B cell (primary cell): ENCODE measurements around the gene ZNF524. TPM values are rescaled to one million over a fixed set of nuclear protein-coding genes. Genes with fewer than 3 reads are reported as not detected.
"Not testable (repeated sequence)": the region's sequence is repeated elsewhere in the genome, so short reads cannot be mapped to it uniquely, and the experiment has no call there.

ENCODE experiments used
- ATAC-seq: fragments of 200-7000 bp; cut with Tn5 transposase; one replicate; pipeline ENCODE4 v1.10.0; 2021; ENCODE audit warnings: low read depth, mild to moderate bottlenecking, moderate number of reproducible peaks, moderate library complexity
- CTCF ChIA-PET: fragments of 350-600 bp; sonication (Branson Sonifier 250); formaldehyde crosslinking; loops from one replicate; lab custom pipeline; 2021; ENCODE audit warnings: antibody characterized with exemption, inconsistent platforms; lab: Charles Lee
- POLR2A ChIA-PET: fragments of 350-600 bp; sonication (Branson Sonifier 250); formaldehyde crosslinking; loops from one replicate; lab custom pipeline; 2021; ENCODE audit warnings: antibody characterized with exemption; lab: Charles Lee
- DNase-seq: peaks from one replicate; pipeline ENCODE4 v3.0.0; 2013
- H2AFZ ChIP-seq: 2 replicates; pipeline ENCODE4 v1.6.1; 2012; ENCODE audit warnings: mild to moderate bottlenecking, low read depth, low read length; ENCODE audit not compliant: insufficient read depth, poor library complexity, severe bottlenecking
- H3K27ac ChIP-seq, 2 donors: 1 replicate in 1 of 2; 2 replicates in 1 of 2; pipeline ENCODE4 v1.5.1; 2012 to 2013; ENCODE audit warnings: low read length in 2 of 2, mild to moderate bottlenecking in 2 of 2, moderate library complexity in 1 of 2
- H3K27me3 ChIP-seq, 4 experiments: fragments of 200-600 bp in 1 of 4; sonication (generic) in 1 of 4; replicated peaks in 1 of 4; 1 replicate in 2 of 4; 2 replicates in 2 of 4; pipeline versions ENCODE4 v1.6.1 to v1.7.0; 2013 to 2016; ENCODE audit warnings: low read length in 3 of 4, mild to moderate bottlenecking in 2 of 4, mixed read lengths in 1 of 4, moderate library complexity in 1 of 4; ENCODE audit not compliant: insufficient read depth in 4 of 4, control insufficient read depth in 3 of 4; ENCODE audit errors: control extremely low read depth in 1 of 4
- H3K36me3 ChIP-seq, 2 experiments: replicated peaks in 1 of 2; 1 replicate in 1 of 2; 2 replicates in 1 of 2; pipeline versions ENCODE4 v1.6.1 to v1.7.1; 2013; ENCODE audit warnings: low read length in 1 of 2; ENCODE audit not compliant: insufficient read depth in 2 of 2, control insufficient read depth in 1 of 2; ENCODE audit errors: control extremely low read depth in 1 of 2, extremely low read depth in 1 of 2
- H3K4me1 ChIP-seq, 2 donors: fragments of 200-600 bp in 1 of 2; sonication (generic) in 1 of 2; 1 replicate in 1 of 2; 2 replicates in 1 of 2; pipeline versions ENCODE4 v1.5.1 to v1.6.1; 2013 to 2017; ENCODE audit warnings: low read length in 2 of 2; ENCODE audit not compliant: control insufficient read depth in 2 of 2, insufficient read depth in 2 of 2
- H3K4me2 ChIP-seq: replicated peaks from 2 replicates; pipeline ENCODE3; 2012; ENCODE audit warnings: mild to moderate bottlenecking, low read depth, low read length; ENCODE audit not compliant: poor library complexity, severe bottlenecking
- H3K4me3 ChIP-seq, 5 experiments: fragments of 200-600 bp in 1 of 5; sonication (generic) in 1 of 5; 1 replicate in 3 of 5; 2 replicates in 2 of 5; pipeline versions ENCODE4 v1.5.1 to v1.7.0; 2011 to 2016; ENCODE audit warnings: low read length in 4 of 5, mild to moderate bottlenecking in 4 of 5, low read depth in 2 of 5, control low read depth in 1 of 5, moderate library complexity in 1 of 5; ENCODE audit not compliant: insufficient read depth in 1 of 5; ENCODE audit errors: control extremely low read depth in 1 of 5, extremely low read depth in 1 of 5
- H3K79me2 ChIP-seq: fragments of 200-600 bp; sonication (generic); one replicate; pipeline ENCODE4 v1.6.0; 2016; ENCODE audit warnings: low read length; ENCODE audit not compliant: control insufficient read depth, insufficient read depth
- H3K9ac ChIP-seq: fragments of 200-600 bp; sonication (generic); 2 replicates; pipeline ENCODE4 v1.6.1; 2017; ENCODE audit warnings: mild to moderate bottlenecking, low read length, moderate library complexity
- H3K9me3 ChIP-seq, 3 donors: one replicate each; pipeline versions ENCODE4 v1.6.1 to v1.7.1; 2013; ENCODE audit warnings: low read length in 2 of 3; ENCODE audit not compliant: control insufficient read depth in 2 of 3, insufficient read depth in 1 of 3; ENCODE audit errors: control extremely low read depth in 1 of 3
- H4K20me1 ChIP-seq: 2 replicates; pipeline ENCODE4 v1.6.0; 2012; ENCODE audit warnings: mild to moderate bottlenecking, low read length; ENCODE audit not compliant: insufficient read depth, control insufficient read depth, poor library complexity, severe bottlenecking
- H3K27ac Mint-ChIP-seq: one replicate; pipeline ENCODE4 v1.8.0; 2021; ENCODE audit warnings: mixed read lengths
- H3K27me3 Mint-ChIP-seq: one replicate; pipeline ENCODE4 v1.8.0; 2021; ENCODE audit warnings: mixed read lengths
- H3K4me1 Mint-ChIP-seq: one replicate; pipeline ENCODE4 v1.8.0; 2021; ENCODE audit warnings: mixed read lengths
- H3K4me3 Mint-ChIP-seq: one replicate; pipeline ENCODE4 v1.8.0; 2021; ENCODE audit warnings: mixed read lengths
- H3K9me3 Mint-ChIP-seq: one replicate; pipeline ENCODE4 v1.8.0; 2022; ENCODE audit warnings: mixed read lengths; ENCODE audit not compliant: insufficient read depth
- WGBS: methylation state at CpG from one replicate; pipeline ENCODE4 v1.1.5; 2013; ENCODE audit warnings: missing lambda C conversion rate; ENCODE audit not compliant: insufficient coverage; 5-methylcytosine and 5-hydroxymethylcytosine counted together
- intact Hi-C: fragments of 100-400 bp; cut with micrococcal nuclease; formaldehyde crosslinking; loops from one replicate; pipeline ENCODE4 v1.10.0; 2022
- polyA plus RNA-seq: library from polyadenylated mRNA; depleted of rRNA; stranded (reverse); fragments of >200 nt; gene quantifications from 2 replicates; pipeline ENCODE4 v1.2.3, GENCODE V29; 2012
- total RNA-seq, 2 donors: library from RNA; stranded (reverse); fragments of 120-200 nt in 1 of 2; gene quantifications; 1 replicate in 1 of 2; 2 replicates in 1 of 2; pipeline versions ENCODE4 v1.2.3 to v1.2.4, GENCODE V29; 2013 to 2022

ZNF524 gene
- total and polyA plus RNA-seq, 2 donors (not counting 1 experiment from before 2014, with no cell fraction given), result 23.8 to 27.4 TPM

GRCh38 chr19:55582284-55582683 is 17.8 kb upstream of the ZNF524 start:
- H3K79me2 ChIP-seq, H3K4me2 ChIP-seq, POLR2A ChIA-PET, H3K36me3 ChIP-seq, H3K9me3 ChIP-seq, intact Hi-C loops, ATAC-seq, H4K20me1 ChIP-seq, H3K27me3 Mint-ChIP-seq, H3K9me3 Mint-ChIP-seq, H3K27me3 ChIP-seq, H3K4me3 ChIP-seq, H3K27ac ChIP-seq, CTCF ChIA-PET, H3K9ac ChIP-seq, DNase-seq: not testable (repeated sequence)
- H3K4me1 ChIP-seq, result peaks cover 36 to 41% of the 10 kb centered on the region in 2 donors
- peak overlapping the region; percentile 66 for H3K27ac Mint-ChIP-seq
- H3K4me3 Mint-ChIP-seq, result peak overlapping the region; percentile 83
- peak overlapping the region; percentile 96 for H2AFZ ChIP-seq
- WGBS, result 100% methylated on average over 1 of the region's 4 CpGs
- H3K4me1 Mint-ChIP-seq, result peaks cover 44% of the 10 kb centered on the region

- H3K4me3 ChIP-seq, H3K4me2 ChIP-seq, H3K9ac ChIP-seq, H3K27me3 ChIP-seq, H3K27me3 Mint-ChIP-seq, H2AFZ ChIP-seq, DNase-seq, intact Hi-C loops, H3K9me3 Mint-ChIP-seq, H3K79me2 ChIP-seq, H3K27ac Mint-ChIP-seq, H3K4me3 Mint-ChIP-seq, H3K27ac ChIP-seq, H3K36me3 ChIP-seq, ATAC-seq, H4K20me1 ChIP-seq, H3K9me3 ChIP-seq: not testable (repeated sequence)
- ChIA-PET POLR2A (interaction anchor here (2.4 kb wide), 1 partner anchor 16 kb away, joined by 12 read pairs; the partner anchor contains the start of genes FIZ1 and ZNF524), CTCF (interaction anchor here (0.7 to 2.2 kb wide), 6 partner anchors 16 to 321 kb away, joined by 3 to 8 read pairs (median 4); partner anchors contain the start of genes FIZ1 and ZNF865)
- peaks cover 41 to 49% of the 10 kb centered on the region in 2 donors for H3K4me1 ChIP-seq
- H3K4me1 Mint-ChIP-seq, result peaks cover 47% of the 10 kb centered on the region
- WGBS, result 100% methylated on average over 1 of the region's 8 CpGs
These were observed 16.2 kb upstream of the ZNF524 start for GRCh38 chr19:55583897-55584296.
